GM19452 (cell line): ENCODE measurements around the gene ATP11A.
"Not testable (repeated sequence)": the region's sequence is repeated elsewhere in the genome, so short reads cannot be mapped to it uniquely, and the experiment has no call there.

Experiments used
- ATAC-seq: cut with Tn5 transposase; IDR thresholded peaks from one replicate; pipeline ENCODE4 v1.9.1; 2021; ENCODE audit not compliant: unreplicated experiment

The ATP11A gene

GRCh38 chr13:112669881-112670499 lies 19.8 kb upstream of the ATP11A start:
- ATAC-seq = peak; percentile 74

- no peak for ATAC-seq
These were observed 19.0 kb upstream of the ATP11A start for GRCh38 chr13:112670864-112671263.

- ATAC-seq = no peak
These were observed 18.5 kb upstream of the ATP11A start for GRCh38 chr13:112671359-112671758.

- no peak for ATAC-seq
These were observed 17.1 kb upstream of the ATP11A start for GRCh38 chr13:112672651-112673284.

GRCh38 chr13:112674412-112675365 lies 15.1 kb upstream of the ATP11A start:
- no peak for ATAC-seq

- no peak for ATAC-seq
These were observed 14.5 kb upstream of the ATP11A start for GRCh38 chr13:112675366-112675756.

- ATAC-seq = not testable (repeated sequence)
These were observed 12.3 kb upstream of the ATP11A start for GRCh38 chr13:112677421-112677962.

GRCh38 chr13:112679381-112679780 lies 10.5 kb upstream of the ATP11A start:
- no peak for ATAC-seq

- ATAC-seq = no peak
These were observed 9.7 kb upstream of the ATP11A start for GRCh38 chr13:112679932-112680677.

- ATAC-seq = no peak
These were observed 9.0 kb upstream of the ATP11A start for GRCh38 chr13:112680741-112681360.

- ATAC-seq = no peak
These were observed 6.3 kb upstream of the ATP11A start for GRCh38 chr13:112683581-112683980.

GRCh38 chr13:112684071-112684845 lies 5.6 kb upstream of the ATP11A start:
- no peak for ATAC-seq

GRCh38 chr13:112685189-112685805 lies 4.5 kb upstream of the ATP11A start:
- ATAC-seq = not testable (repeated sequence)

- no peak for ATAC-seq
These were observed 3.9 kb upstream of the ATP11A start for GRCh38 chr13:112685896-112686295.

- ATAC-seq = no peak
These were observed 3.5 kb upstream of the ATP11A start for GRCh38 chr13:112686364-112686763.

GRCh38 chr13:112686987-112687386 lies 2.9 kb upstream of the ATP11A start:
- ATAC-seq = no peak

GRCh38 chr13:112687836-112688559 lies 1.8 kb upstream of the ATP11A start:
- no peak for ATAC-seq

GRCh38 chr13:112688560-112689302 lies 1.1 kb upstream of the ATP11A start:
- ATAC-seq = no peak
